Transverse colon (tissue), 4 donors: Measurements from ENCODE around the gene LMX1A. TPM values are rescaled to one million over a fixed set of nuclear protein-coding genes. Genes with fewer than 3 reads are reported as not detected.

Experiments
- DNase-seq: peaks from one replicate; pipeline ENCODE4 v3.0.0-alpha.2; 2019
- H3K27ac ChIP-seq, 4 donors: fragments of 200-600 bp; sonication (generic); 2 replicates each; pipeline ENCODE4 v1.5.1; 2016 to 2018; ENCODE audit warnings: inconsistent platforms in 4 of 4
- H3K27me3 ChIP-seq: fragments of 200-600 bp; sonication (generic); 2 replicates; pipeline ENCODE4 v1.5.1; 2017; ENCODE audit warnings: inconsistent platforms
- H3K36me3 ChIP-seq, 4 donors: fragments of 200-600 bp; sonication (generic); 2 replicates each; pipeline ENCODE4 v1.5.1; 2017 to 2019; ENCODE audit warnings: inconsistent platforms in 4 of 4
- H3K4me1 ChIP-seq, 4 donors: fragments of 200-600 bp; sonication (generic); 2 replicates each; pipeline ENCODE4 v1.5.1; 2017 to 2020; ENCODE audit warnings: inconsistent platforms in 4 of 4
- H3K4me3 ChIP-seq, 4 donors: fragments of 200-600 bp; sonication (generic); 1 replicate in 1 of 4; 2 replicates in 3 of 4; pipeline versions ENCODE4 v1.5.1 to v1.6.1; 2017 to 2019; ENCODE audit warnings: inconsistent platforms in 4 of 4
- H3K9me3 ChIP-seq, 2 donors: fragments of 200-600 bp; sonication (generic); 2 replicates each; pipeline ENCODE4 v1.5.1; 2017 to 2019; ENCODE audit warnings: inconsistent platforms in 2 of 2
- EP300 ChIP-seq: sonication (generic); formaldehyde crosslinking; IDR thresholded peaks from one replicate; pipeline ENCODE4 v1.6.1; 2017; ENCODE audit warnings: antibody characterized with exemption, low read depth
- POLR2A ChIP-seq: fragments of 450-650 bp; IDR thresholded peaks from one replicate; pipeline ENCODE4 v1.6.1; 2016; ENCODE audit warnings: antibody characterized with exemption, mild to moderate bottlenecking, moderate library complexity
- POLR2AphosphoS5 ChIP-seq, 3 donors: sonication (generic); formaldehyde crosslinking; IDR thresholded peaks; one replicate each; pipeline ENCODE4 v1.6.1; 2016; ENCODE audit warnings: antibody characterized with exemption in 3 of 3
- WGBS, 2 donors: methylation state at CpG; one replicate each; pipeline ENCODE4 v1.1.5; 2018; ENCODE audit warnings: low coverage in 1 of 2; 5-methylcytosine and 5-hydroxymethylcytosine counted together
- in situ Hi-C, 4 donors: fragments of 200-750 bp; cut with MboI; loops; one replicate each; pipeline versions ENCODE4 v1.15.0 to v1.15.1; 2017; ENCODE audit warnings: low sequenced_read_pairs in 3 of 4, low pct_ligation_motif_present in 1 of 4, low pct_unique_long_range_greater_than_20kb in 1 of 4
- intact Hi-C: fragments of 100-400 bp; cut with DNase I; formaldehyde crosslinking; loops from one replicate; pipeline ENCODE4 v1.15.1; 2023; ENCODE audit warnings: low total_unique reads
- total RNA-seq, 4 donors: library from RNA; depleted of rRNA; stranded (reverse); fragments of >200 nt; gene quantifications; one replicate each; pipeline ENCODE4 v1.1.0, GENCODE V29; 2016
- TF ChIP-seq, protein P1 (sequence below), 5 experiments: fragments of 200-600 bp in 3 of 5; fragments of 450-650 bp in 2 of 5; sonication (generic) in 3 of 5; IDR thresholded peaks; 1 replicate in 2 of 5; 2 replicates in 3 of 5; pipeline ENCODE4 v1.5.1; 2016 to 2017; ENCODE audit warnings: antibody characterized with exemption in 5 of 5, inconsistent platforms in 3 of 5, mild to moderate bottlenecking in 2 of 5, moderate library complexity in 1 of 5

LMX1A gene
- total RNA-seq, 4 donors from 2014 or later: 0.41 to 0.79 TPM; not detected in 2

DNA sequence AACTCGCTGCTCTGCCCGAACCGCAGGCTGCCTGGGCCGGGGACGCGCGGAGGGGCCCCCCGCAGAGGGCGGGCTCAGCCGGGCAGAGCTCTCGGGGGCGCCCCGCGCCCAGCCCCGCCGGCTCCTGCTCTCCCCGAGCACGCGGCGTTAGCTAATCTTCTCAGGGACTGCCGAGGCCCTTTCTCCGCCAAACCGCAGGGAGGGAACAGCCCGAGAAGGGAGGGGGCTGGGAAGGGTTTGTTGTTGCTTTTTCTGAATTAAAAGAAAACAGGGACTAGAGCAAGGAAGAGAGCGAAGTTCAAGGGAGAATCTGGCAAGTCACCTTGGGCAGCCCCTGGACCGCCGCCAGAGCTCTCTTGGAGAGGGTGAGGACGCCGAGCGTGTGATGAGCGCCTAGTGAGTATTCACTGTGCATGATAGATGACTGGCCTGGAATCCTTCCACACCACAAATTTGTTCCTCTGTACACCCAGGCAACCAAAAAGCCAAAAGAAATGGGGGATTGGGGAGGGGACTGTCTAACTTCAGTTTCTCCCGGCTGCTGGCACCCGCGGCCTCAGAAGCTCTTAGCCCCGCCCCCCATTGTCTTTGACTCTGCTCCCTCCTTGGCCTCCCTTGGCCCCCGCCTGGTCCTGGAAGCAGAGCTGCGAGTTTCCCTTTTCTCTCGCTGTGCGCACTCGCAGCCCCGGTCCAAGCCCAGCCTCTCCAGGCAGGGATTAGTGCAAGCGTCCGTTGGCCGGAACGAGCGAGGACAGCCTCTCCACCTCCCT lies 19.7 kb upstream of the LMX1A start:
- 3% methylated on average over 5 to 46 of the region's 46 CpGs for WGBS, 2 donors
- Histone ChIP-seq H3K4me1 (peaks cover 0 to 19% (median 18%) of the 10 kb centered on the region in 4 donors), H3K9me3 (no peaks in the 10 kb centered on the region), H3K27me3 (peaks cover 14% of the 10 kb centered on the region), H3K36me3 (no peaks in the 10 kb centered on the region), H3K4me3 (peak overlapping the region in 3 of 4 donors; percentile 34 to 41 (median 34)), H3K27ac (peak overlapping the region; percentile 73 to 85 (median 79))
- in situ Hi-C loops: loop anchor here in 2 of 4 donors (25.0 kb wide), 1 partner anchor 536 kb away; no protein-coding TSS in a partner anchor
- no peak for TF ChIP-seq EP300
- no peak for TF ChIP-seq POLR2A
- TF ChIP-seq, protein P1, sequence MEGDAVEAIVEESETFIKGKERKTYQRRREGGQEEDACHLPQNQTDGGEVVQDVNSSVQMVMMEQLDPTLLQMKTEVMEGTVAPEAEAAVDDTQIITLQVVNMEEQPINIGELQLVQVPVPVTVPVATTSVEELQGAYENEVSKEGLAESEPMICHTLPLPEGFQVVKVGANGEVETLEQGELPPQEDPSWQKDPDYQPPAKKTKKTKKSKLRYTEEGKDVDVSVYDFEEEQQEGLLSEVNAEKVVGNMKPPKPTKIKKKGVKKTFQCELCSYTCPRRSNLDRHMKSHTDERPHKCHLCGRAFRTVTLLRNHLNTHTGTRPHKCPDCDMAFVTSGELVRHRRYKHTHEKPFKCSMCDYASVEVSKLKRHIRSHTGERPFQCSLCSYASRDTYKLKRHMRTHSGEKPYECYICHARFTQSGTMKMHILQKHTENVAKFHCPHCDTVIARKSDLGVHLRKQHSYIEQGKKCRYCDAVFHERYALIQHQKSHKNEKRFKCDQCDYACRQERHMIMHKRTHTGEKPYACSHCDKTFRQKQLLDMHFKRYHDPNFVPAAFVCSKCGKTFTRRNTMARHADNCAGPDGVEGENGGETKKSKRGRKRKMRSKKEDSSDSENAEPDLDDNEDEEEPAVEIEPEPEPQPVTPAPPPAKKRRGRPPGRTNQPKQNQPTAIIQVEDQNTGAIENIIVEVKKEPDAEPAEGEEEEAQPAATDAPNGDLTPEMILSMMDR (IDR thresholded peaks at IDR 0.05): no peak
- TF ChIP-seq POLR2AphosphoS5 (IDR thresholded peaks at IDR 0.05): no peak
- DNase-seq: peak; percentile 67
- intact Hi-C loops: no loop called here

DNA sequence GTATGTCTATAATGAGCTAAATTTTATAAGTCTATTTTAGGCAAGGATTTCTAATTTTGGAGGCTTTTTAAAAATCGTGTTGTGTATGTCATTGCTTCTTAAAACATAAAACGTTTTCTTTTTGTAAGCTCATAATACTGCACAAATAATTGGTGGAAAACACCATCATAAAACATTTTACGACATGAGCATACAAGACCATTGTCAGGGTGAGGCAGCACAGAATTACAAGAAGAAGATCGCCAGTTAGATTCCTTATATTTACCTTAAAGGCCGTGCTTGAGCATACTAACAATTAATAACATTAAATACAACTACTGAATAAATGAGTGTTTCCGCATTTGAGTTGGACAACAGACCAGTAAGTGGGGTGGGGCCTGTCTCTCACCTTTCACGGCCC lies 19.1 kb upstream of the LMX1A start:
- Histone ChIP-seq H3K4me3 (peak overlapping the region in 3 of 4 donors; percentile 34 to 41 (median 34)), H3K9me3 (no peaks in the 10 kb centered on the region), H3K27ac (peak overlapping the region; percentile 73 to 85 (median 79)), H3K27me3 (peaks cover 14% of the 10 kb centered on the region), H3K36me3 (no peaks in the 10 kb centered on the region), H3K4me1 (peaks cover 0 to 19% (median 18%) of the 10 kb centered on the region in 4 donors)
- no peak for DNase-seq
- 16 to 20% methylated on average over 4 to 7 of the region's 7 CpGs for WGBS, 2 donors
- TF ChIP-seq POLR2A: no peak
- no peak for TF ChIP-seq POLR2AphosphoS5 (IDR thresholded peaks at IDR 0.05)
- TF ChIP-seq EP300: no peak
- TF ChIP-seq, protein P1 (IDR thresholded peaks at IDR 0.05): no peak
- intact Hi-C loops: no loop called here
- in situ Hi-C loops: loop anchor here in 2 of 4 donors (25.0 kb wide), 1 partner anchor 537 kb away; no protein-coding TSS in a partner anchor

DNA sequence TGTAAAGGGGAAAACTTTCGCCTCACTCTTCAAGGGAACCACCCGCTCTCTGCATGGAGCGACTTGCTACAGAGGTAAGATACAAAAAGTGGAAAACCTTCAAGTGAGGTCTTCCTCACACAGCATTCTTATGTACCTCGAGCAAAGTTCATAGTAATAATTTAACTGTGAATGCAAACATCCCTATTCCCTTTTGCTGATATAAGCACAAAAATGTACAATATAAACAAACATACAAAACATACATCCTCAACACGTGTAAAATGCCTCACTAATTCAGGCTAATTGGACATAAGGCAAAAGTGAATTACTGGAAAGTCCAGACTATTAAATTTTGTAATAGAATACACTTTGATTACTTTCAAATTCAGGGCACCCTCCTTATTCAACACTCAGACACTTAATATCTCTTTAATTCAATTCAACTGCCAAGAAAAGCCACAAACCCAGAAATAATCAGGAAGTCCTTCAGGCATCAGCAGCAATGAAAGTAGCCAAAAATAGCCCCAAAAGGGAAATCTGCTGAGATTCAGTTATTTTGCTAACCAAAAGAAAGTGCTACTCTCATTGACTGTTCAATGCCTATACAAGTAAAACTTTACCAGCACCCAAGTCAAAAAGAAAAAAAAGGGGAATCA lies 15.2 kb upstream of the LMX1A start:
- H3K4me3 ChIP-seq: no peak overlapping the region
- H3K27me3 ChIP-seq: peaks cover 34% of the 10 kb centered on the region
- in situ Hi-C loops (loop anchor here in 1 of 4 donors (25.0 kb wide), 1 partner anchor 234 kb away; no protein-coding TSS in a partner anchor), intact Hi-C loops (no loop called here)
- TF ChIP-seq EP300 (no peak), POLR2AphosphoS5 (IDR thresholded peaks at IDR 0.05) (no peak), POLR2A (no peak)
- TF ChIP-seq, protein P1 (IDR thresholded peaks at IDR 0.05): no peak
- H3K36me3 ChIP-seq: no peaks in the 10 kb centered on the region
- no peaks in the 10 kb centered on the region for H3K9me3 ChIP-seq
- no peak for DNase-seq
- no peak overlapping the region for H3K27ac ChIP-seq
- H3K4me1 ChIP-seq: peaks cover 0 to 15% (median 14%) of the 10 kb centered on the region in 4 donors
- WGBS, 2 donors: 40 to 66% methylated on average over 4 to 5 of the region's 5 CpGs

DNA sequence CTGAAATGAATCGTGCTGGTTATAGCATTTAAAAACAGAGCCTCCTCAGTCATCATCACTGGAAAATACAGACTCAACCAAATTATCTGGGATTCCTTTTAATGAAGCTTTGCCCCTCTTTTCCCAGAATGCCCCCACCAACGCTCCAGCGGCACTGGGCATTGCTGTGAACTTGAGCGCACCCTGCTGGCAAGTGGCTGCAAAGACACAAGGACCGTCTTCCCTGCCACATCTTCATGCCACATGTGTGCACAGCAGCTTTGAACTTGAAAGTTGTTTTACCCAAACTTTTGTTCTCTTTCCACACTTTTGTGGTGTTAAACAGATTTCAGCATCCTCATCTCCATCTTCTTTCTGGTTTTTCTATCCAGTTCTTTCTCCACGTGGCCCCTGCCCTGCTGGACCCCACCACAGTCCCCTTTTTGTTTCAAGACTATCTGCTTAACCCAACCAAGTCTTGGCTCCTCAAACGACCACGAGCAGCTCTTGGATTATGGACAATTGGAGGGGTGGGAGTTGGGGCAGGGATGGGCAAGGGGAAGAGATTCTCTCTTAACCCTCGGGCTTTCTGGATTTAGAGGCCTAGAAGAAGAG lies 12.8 kb upstream of the LMX1A start:
- H3K27me3 ChIP-seq: peaks cover 26% of the 10 kb centered on the region
- no peaks in the 10 kb centered on the region for H3K9me3 ChIP-seq
- no peak overlapping the region for H3K4me3 ChIP-seq
- in situ Hi-C loops (loop anchor here in 2 of 4 donors (10.0 to 25.0 kb wide), 2 partner anchors 105 to 232 kb away; no protein-coding TSS in a partner anchor), intact Hi-C loops (no loop called here)
- no peak overlapping the region for H3K27ac ChIP-seq
- no peaks in the 10 kb centered on the region for H3K4me1 ChIP-seq
- peak; percentile 57 for DNase-seq
- no peaks in the 10 kb centered on the region for H3K36me3 ChIP-seq
- TF ChIP-seq EP300: no peak
- TF ChIP-seq POLR2AphosphoS5 (IDR thresholded peaks at IDR 0.05): no peak
- TF ChIP-seq, protein P1 (IDR thresholded peaks at IDR 0.05): peak; percentile 72 to 90 (median 84)
- no peak for TF ChIP-seq POLR2A
- WGBS, 2 donors: 19 to 35% methylated on average over 5 to 9 of the region's 9 CpGs
